ENCODE results near the gene TTPAL.

DNA sequence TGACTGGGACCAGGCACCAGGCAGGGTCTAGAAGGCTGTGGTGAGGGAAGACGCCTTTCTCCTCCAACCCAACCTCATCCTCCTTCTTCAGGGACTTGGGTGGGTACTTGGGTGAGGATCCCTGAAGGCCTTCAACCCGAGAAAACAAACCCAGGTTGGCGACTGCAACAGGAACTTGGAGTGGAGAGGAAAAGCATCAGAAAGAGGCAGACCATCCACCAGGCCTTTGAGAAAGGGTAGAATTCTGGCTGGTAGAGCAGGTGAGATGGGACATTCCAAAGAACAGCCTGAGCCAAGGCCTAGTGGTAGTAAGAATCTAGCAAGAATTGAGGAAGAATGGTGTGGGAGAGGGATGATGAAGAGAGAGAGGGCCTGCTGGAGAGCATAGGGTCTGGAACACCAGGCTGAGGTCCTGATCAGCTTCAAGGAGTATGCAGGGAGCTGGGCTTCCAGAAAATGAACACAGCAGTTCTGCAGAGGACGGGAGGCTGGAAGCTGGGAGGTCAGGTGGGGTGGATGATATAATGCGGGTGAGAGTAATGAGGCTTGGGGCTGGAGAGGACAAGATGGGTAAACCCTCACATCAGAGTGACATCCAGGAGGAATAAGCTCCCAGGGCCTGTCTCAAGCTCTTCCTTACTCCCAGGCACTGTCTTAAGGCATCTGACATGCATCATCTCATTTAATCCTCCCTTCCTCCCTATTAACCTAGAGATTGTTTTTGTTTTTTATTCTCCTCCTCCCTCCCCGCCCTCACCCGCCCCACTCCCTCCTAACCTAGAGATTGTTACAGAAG is 45.2 kb upstream of the TTPAL start:
- TF ChIP-seq EZH2phosphoT487 (IDR thresholded peaks at IDR 0.05; ENCODE audit: borderline replicate concordance, low read length) (no peak), EZH2 (IDR thresholded peaks at IDR 0.05; ENCODE audit: low read length, unreplicated experiment) (no peak)
- TF ChIP-seq, protein P1, sequence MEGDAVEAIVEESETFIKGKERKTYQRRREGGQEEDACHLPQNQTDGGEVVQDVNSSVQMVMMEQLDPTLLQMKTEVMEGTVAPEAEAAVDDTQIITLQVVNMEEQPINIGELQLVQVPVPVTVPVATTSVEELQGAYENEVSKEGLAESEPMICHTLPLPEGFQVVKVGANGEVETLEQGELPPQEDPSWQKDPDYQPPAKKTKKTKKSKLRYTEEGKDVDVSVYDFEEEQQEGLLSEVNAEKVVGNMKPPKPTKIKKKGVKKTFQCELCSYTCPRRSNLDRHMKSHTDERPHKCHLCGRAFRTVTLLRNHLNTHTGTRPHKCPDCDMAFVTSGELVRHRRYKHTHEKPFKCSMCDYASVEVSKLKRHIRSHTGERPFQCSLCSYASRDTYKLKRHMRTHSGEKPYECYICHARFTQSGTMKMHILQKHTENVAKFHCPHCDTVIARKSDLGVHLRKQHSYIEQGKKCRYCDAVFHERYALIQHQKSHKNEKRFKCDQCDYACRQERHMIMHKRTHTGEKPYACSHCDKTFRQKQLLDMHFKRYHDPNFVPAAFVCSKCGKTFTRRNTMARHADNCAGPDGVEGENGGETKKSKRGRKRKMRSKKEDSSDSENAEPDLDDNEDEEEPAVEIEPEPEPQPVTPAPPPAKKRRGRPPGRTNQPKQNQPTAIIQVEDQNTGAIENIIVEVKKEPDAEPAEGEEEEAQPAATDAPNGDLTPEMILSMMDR (conservative IDR thresholded peaks at IDR 0.05; ENCODE audit: low read depth, low read length), result no peak
